Prostate gland (tissue), 2 donors: ENCODE results near the gene TAS2R16.

Experiments used
- POLR2A ChIP-seq: fragments of 450-650 bp; IDR thresholded peaks from one replicate; pipeline ENCODE4 v1.6.1; 2016; ENCODE audit warnings: antibody characterized with exemption, mild to moderate bottlenecking
- POLR2AphosphoS5 ChIP-seq: sonication (generic); formaldehyde crosslinking; IDR thresholded peaks from one replicate; pipeline ENCODE4 v1.6.1; 2017; ENCODE audit warnings: antibody characterized with exemption
- TF ChIP-seq, protein P1 (sequence below), 4 experiments: fragments of 200-600 bp in 2 of 4; fragments of 450-650 bp in 2 of 4; sonication (generic) in 2 of 4; IDR thresholded peaks; 1 replicate in 3 of 4; 2 replicates in 1 of 4; pipeline ENCODE4 v1.5.1; 2016 to 2019; ENCODE audit warnings: antibody characterized with exemption in 4 of 4, mild to moderate bottlenecking in 2 of 4, moderate library complexity in 2 of 4

- TF ChIP-seq, protein P1, sequence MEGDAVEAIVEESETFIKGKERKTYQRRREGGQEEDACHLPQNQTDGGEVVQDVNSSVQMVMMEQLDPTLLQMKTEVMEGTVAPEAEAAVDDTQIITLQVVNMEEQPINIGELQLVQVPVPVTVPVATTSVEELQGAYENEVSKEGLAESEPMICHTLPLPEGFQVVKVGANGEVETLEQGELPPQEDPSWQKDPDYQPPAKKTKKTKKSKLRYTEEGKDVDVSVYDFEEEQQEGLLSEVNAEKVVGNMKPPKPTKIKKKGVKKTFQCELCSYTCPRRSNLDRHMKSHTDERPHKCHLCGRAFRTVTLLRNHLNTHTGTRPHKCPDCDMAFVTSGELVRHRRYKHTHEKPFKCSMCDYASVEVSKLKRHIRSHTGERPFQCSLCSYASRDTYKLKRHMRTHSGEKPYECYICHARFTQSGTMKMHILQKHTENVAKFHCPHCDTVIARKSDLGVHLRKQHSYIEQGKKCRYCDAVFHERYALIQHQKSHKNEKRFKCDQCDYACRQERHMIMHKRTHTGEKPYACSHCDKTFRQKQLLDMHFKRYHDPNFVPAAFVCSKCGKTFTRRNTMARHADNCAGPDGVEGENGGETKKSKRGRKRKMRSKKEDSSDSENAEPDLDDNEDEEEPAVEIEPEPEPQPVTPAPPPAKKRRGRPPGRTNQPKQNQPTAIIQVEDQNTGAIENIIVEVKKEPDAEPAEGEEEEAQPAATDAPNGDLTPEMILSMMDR (IDR thresholded peaks at IDR 0.05): no peak
- no peak for TF ChIP-seq POLR2AphosphoS5
- no peak for TF ChIP-seq POLR2A
Observed at GRCh38 chr7:123003539-123004126, 8.1 kb upstream of the TAS2R16 start.
